ENCODE results near the gene HACD2.
"Not testable (repeated sequence)": the region's sequence is repeated elsewhere in the genome, so short reads cannot be mapped to it uniquely, and the experiment has no call there.

The HACD2 gene

DNA sequence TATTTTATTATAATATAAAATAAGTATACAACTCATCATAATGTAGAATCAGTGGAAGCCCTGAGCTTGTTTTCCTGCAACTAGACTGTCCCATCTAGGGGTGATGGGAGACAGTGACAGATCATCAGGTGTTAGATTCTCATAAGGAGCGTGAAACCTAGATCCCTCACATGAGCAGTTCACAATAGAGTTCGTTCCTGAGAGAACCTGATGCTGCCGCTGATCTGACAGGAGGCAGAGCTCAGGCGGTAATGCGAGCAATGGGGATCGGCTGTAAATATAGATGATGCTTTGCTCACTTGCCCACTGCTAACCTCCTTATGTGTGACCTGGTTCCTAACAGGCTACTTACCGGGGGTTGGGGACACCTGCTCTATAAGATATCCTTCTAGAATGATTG, 26.8 kb upstream of the HACD2 start:
- H3K4me3 ChIP-seq (ENCODE audit: insufficient read depth, low read depth, low read length); H3K9me3 ChIP-seq (ENCODE audit: control insufficient read depth, low read length); H3K4me1 ChIP-seq (ENCODE audit: control insufficient read depth, insufficient read depth, low read length); H3K36me3 ChIP-seq (ENCODE audit: control insufficient read depth, insufficient read depth, low read length); H3K27me3 ChIP-seq (ENCODE audit: control insufficient read depth, insufficient read depth, low read length, poor library complexity, severe bottlenecking); H3K27ac ChIP-seq (ENCODE audit: insufficient read depth, low read depth, low read length, poor library complexity, severe bottlenecking): not testable (repeated sequence)
- 97% methylated on average over 6 to 7 of the region's 7 CpGs for WGBS, 2 experiments

DNA sequence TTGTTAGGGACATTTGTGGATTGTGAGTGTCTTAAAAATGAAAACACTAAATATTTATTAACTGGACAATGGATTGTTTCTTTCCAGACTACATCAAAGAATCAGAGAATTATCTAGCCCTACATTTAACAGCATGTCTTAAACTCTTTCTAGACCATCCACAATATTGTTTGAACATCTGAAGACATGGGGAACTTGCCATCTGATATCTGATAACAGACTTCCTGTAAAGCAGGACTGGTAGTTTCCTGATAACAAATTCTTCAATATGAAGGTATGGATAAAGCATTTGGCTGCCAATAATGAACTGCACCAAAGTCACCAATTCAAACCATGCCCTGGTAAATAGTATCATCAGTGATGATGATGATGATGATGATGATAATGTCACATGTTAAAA, 26.2 kb upstream of the HACD2 start:
- peaks cover 6% of the 10 kb centered on the region for H3K36me3 ChIP-seq (ENCODE audit: control insufficient read depth, insufficient read depth, low read length)
- no peaks in the 10 kb centered on the region for H3K9me3 ChIP-seq (ENCODE audit: control insufficient read depth, low read length)

DNA sequence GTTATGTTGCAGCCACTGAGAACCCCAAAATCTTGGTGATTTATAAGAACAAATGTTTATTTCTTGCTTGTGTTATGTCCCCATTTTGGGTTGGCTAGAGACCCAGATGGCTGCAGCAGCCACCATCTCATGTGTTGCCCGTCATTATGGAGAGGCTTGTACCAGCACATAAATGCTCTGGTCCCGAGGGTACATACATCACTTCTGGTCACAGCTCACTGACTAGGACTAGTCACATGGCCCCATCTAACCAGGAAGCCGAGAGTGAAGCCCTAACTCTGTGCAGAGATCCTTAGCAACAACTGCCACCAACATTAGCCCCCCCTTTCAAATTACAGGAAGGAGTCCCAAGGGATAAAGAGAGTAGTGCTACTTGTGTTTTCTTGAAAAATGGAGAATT, 25.5 kb upstream of the HACD2 start:
- H3K36me3 ChIP-seq (ENCODE audit: control insufficient read depth, insufficient read depth, low read length), result peaks cover 6% of the 10 kb centered on the region
- no peaks in the 10 kb centered on the region for H3K27me3 ChIP-seq (ENCODE audit: control insufficient read depth, insufficient read depth, low read length, poor library complexity, severe bottlenecking)
- 88 to 92% methylated on average over 3 of the region's 3 CpGs for WGBS, 2 experiments
- H3K9me3 ChIP-seq (ENCODE audit: control insufficient read depth, low read length), result no peaks in the 10 kb centered on the region
- H3K4me3 ChIP-seq (ENCODE audit: insufficient read depth, low read depth, low read length), result no peak overlapping the region
- no peaks in the 10 kb centered on the region for H3K4me1 ChIP-seq (ENCODE audit: control insufficient read depth, insufficient read depth, low read length)
- no peak overlapping the region for H3K27ac ChIP-seq (ENCODE audit: insufficient read depth, low read depth, low read length, poor library complexity, severe bottlenecking)

More for the DNA sequence above, 26.2 kb upstream of the HACD2 start:
- H3K4me1 ChIP-seq (ENCODE audit: control insufficient read depth, insufficient read depth, low read length), result no peaks in the 10 kb centered on the region
- no peaks in the 10 kb centered on the region for H3K27me3 ChIP-seq (ENCODE audit: control insufficient read depth, insufficient read depth, low read length, poor library complexity, severe bottlenecking)
- H3K27ac ChIP-seq (ENCODE audit: insufficient read depth, low read depth, low read length, poor library complexity, severe bottlenecking), result no peak overlapping the region
- H3K4me3 ChIP-seq (ENCODE audit: insufficient read depth, low read depth, low read length), result no peak overlapping the region

GRCh38 chr3:123609063-123609462, 24.2 kb upstream of the HACD2 start:
- Histone ChIP-seq H3K4me3 (ENCODE audit: insufficient read depth, low read depth, low read length) (no peak overlapping the region), H3K9me3 (ENCODE audit: control insufficient read depth, low read length) (no peaks in the 10 kb centered on the region), H3K36me3 (ENCODE audit: control insufficient read depth, insufficient read depth, low read length) (peaks cover 6% of the 10 kb centered on the region), H3K27ac (ENCODE audit: insufficient read depth, low read depth, low read length, poor library complexity, severe bottlenecking) (no peak overlapping the region), H3K27me3 (ENCODE audit: control insufficient read depth, insufficient read depth, low read length, poor library complexity, severe bottlenecking) (no peaks in the 10 kb centered on the region), H3K4me1 (ENCODE audit: control insufficient read depth, insufficient read depth, low read length) (no peaks in the 10 kb centered on the region)
- WGBS, 2 experiments, result 94% methylated on average over 5 of the region's 5 CpGs

- Histone ChIP-seq H3K27ac (ENCODE audit: insufficient read depth, low read depth, low read length, poor library complexity, severe bottlenecking) (no peak overlapping the region), H3K4me1 (ENCODE audit: control insufficient read depth, insufficient read depth, low read length) (no peaks in the 10 kb centered on the region), H3K9me3 (ENCODE audit: control insufficient read depth, low read length) (no peaks in the 10 kb centered on the region), H3K27me3 (ENCODE audit: control insufficient read depth, insufficient read depth, low read length, poor library complexity, severe bottlenecking) (no peaks in the 10 kb centered on the region), H3K36me3 (ENCODE audit: control insufficient read depth, insufficient read depth, low read length) (peaks cover 6% of the 10 kb centered on the region), H3K4me3 (ENCODE audit: insufficient read depth, low read depth, low read length) (no peak overlapping the region)
- WGBS, 2 experiments, result 94 to 99% methylated on average over 3 of the region's 3 CpGs
These were observed 23.5 kb upstream of the HACD2 start for GRCh38 chr3:123608263-123608937.

DNA sequence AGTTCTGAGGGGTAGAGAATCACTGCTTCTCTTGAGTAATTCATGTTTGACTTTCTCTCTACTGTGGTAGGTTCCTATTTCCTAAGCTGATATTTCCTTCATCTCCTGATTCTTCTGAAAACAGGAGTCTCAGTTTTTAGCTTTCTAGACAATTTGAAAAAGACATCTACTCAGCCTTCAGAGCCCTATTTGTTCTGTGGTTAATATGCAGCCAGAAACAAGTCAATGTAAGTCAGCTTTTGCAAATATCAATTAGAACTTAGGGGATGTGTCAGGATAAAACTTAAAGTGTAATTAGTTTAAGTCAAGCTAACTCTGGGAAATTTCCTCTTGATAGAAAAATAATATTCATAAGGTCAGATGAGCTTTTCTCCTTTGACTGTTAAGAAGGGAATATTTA, 21.7 kb upstream of the HACD2 start:
- no peaks in the 10 kb centered on the region for H3K27me3 ChIP-seq (ENCODE audit: control insufficient read depth, insufficient read depth, low read length, poor library complexity, severe bottlenecking)
- no peaks in the 10 kb centered on the region for H3K4me1 ChIP-seq (ENCODE audit: control insufficient read depth, insufficient read depth, low read length)
- H3K27ac ChIP-seq (ENCODE audit: insufficient read depth, low read depth, low read length, poor library complexity, severe bottlenecking), result peak overlapping the region; percentile 17
- no peaks in the 10 kb centered on the region for H3K9me3 ChIP-seq (ENCODE audit: control insufficient read depth, low read length)
- no peaks in the 10 kb centered on the region for H3K36me3 ChIP-seq (ENCODE audit: control insufficient read depth, insufficient read depth, low read length)
- no peak overlapping the region for H3K4me3 ChIP-seq (ENCODE audit: insufficient read depth, low read depth, low read length)

- WGBS, 2 experiments, result 91 to 95% methylated on average over 5 of the region's 5 CpGs
- Histone ChIP-seq H3K27me3 (ENCODE audit: control insufficient read depth, insufficient read depth, low read length, poor library complexity, severe bottlenecking) (no peaks in the 10 kb centered on the region), H3K9me3 (ENCODE audit: control insufficient read depth, low read length) (no peaks in the 10 kb centered on the region), H3K4me1 (ENCODE audit: control insufficient read depth, insufficient read depth, low read length) (no peaks in the 10 kb centered on the region), H3K36me3 (ENCODE audit: control insufficient read depth, insufficient read depth, low read length) (no peaks in the 10 kb centered on the region), H3K4me3 (ENCODE audit: insufficient read depth, low read depth, low read length) (no peak overlapping the region), H3K27ac (ENCODE audit: insufficient read depth, low read depth, low read length, poor library complexity, severe bottlenecking) (no peak overlapping the region)
These were observed 21.0 kb upstream of the HACD2 start for GRCh38 chr3:123605789-123606234.

DNA sequence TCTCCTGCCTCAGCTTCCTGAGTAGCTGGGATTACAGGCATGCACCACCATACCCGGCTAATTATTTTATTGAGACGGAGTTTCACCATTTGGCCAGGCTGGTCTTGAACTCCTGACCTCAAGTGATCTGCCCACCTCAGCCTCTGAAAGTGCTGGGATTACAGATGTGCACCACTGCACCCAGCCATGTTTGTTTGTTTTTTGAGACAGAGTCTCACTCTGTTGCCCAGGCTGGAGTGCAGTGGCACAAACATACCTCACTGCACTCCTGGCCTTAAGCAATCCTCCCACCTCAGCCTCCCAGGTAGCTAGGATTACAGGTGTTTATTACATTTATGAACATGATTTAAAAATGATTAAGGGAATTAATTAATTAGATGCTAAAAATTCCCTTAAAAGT, 18.3 kb upstream of the HACD2 start:
- not testable (repeated sequence) for H3K4me1 ChIP-seq (ENCODE audit: control insufficient read depth, insufficient read depth, low read length)
- WGBS, 2 experiments, result 66 to 78% methylated on average over 2 of the region's 2 CpGs

DNA sequence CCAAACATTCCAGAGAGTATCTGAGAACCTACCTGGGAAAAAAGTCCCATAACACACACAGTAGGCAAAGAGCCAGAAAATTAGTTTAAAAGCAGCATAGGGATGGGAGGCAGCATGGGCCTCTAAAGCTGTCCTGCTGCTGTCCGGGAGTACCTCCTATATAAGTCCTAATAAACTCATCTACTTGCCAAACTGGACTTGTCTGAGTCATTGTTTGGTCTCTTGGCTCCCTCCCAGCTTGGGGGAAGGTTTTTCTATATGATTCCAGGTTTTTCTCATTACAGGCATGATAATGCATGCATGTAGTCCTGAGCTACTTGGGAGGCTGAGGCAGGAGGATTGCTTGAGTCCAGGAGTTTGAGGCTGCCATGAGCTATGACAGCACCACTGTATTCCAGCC, 17.5 kb upstream of the HACD2 start:
- Histone ChIP-seq H3K4me3 (ENCODE audit: insufficient read depth, low read depth, low read length) (no peak overlapping the region), H3K36me3 (ENCODE audit: control insufficient read depth, insufficient read depth, low read length) (no peaks in the 10 kb centered on the region), H3K27ac (ENCODE audit: insufficient read depth, low read depth, low read length, poor library complexity, severe bottlenecking) (no peak overlapping the region), H3K4me1 (ENCODE audit: control insufficient read depth, insufficient read depth, low read length) (no peaks in the 10 kb centered on the region), H3K27me3 (ENCODE audit: control insufficient read depth, insufficient read depth, low read length, poor library complexity, severe bottlenecking) (no peaks in the 10 kb centered on the region), H3K9me3 (ENCODE audit: control insufficient read depth, low read length) (no peaks in the 10 kb centered on the region)
- 87 to 93% methylated on average over 1 of the region's 1 CpG for WGBS, 2 experiments

More for the DNA sequence above, 18.3 kb upstream of the HACD2 start:
- H3K9me3 ChIP-seq (ENCODE audit: control insufficient read depth, low read length); H3K4me3 ChIP-seq (ENCODE audit: insufficient read depth, low read depth, low read length); H3K27me3 ChIP-seq (ENCODE audit: control insufficient read depth, insufficient read depth, low read length, poor library complexity, severe bottlenecking); H3K27ac ChIP-seq (ENCODE audit: insufficient read depth, low read depth, low read length, poor library complexity, severe bottlenecking); H3K36me3 ChIP-seq (ENCODE audit: control insufficient read depth, insufficient read depth, low read length): not testable (repeated sequence)

DNA sequence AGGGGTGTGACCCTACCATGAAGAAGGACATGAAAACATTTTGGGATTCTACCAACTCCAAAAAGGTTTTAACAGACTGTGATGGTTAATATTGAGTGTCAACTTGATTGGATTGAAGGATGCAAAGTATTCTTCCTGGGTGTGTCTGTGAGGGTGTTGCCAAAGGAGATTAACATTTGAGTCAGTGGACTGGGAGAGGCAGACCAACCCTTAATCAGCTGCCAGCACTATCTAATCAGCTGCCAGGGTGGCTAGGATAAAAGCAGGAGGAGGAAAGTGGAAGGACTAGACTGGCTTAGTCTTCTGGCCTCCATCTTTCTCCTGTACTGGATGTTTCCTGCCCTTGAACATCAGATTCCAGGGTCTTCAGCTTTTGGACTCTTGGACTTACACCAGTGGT, 16.0 kb upstream of the HACD2 start:
- not testable (repeated sequence) for H3K4me1 ChIP-seq (ENCODE audit: control insufficient read depth, insufficient read depth, low read length); H3K9me3 ChIP-seq (ENCODE audit: control insufficient read depth, low read length); H3K27me3 ChIP-seq (ENCODE audit: control insufficient read depth, insufficient read depth, low read length, poor library complexity, severe bottlenecking); H3K4me3 ChIP-seq (ENCODE audit: insufficient read depth, low read depth, low read length); H3K36me3 ChIP-seq (ENCODE audit: control insufficient read depth, insufficient read depth, low read length); H3K27ac ChIP-seq (ENCODE audit: insufficient read depth, low read depth, low read length, poor library complexity, severe bottlenecking)

DNA sequence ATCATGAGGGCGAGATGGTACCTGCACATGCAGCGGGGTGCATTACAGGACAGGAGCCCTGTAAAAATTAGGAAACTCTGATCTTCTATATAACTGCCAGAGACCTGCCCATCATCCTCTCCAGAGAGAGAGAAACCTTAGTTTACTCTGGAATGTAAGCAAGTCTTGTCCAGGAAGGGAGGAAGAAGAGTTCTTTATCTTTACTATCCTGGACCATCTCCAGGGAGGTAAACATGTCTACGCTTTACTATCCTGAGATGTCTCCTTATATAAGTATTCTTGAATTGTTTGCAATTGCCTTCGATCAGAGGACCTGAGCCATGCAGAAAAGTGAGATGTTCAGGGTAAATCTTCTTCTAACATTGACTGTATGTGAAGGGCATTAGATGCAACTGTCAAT, 12.7 kb upstream of the HACD2 start:
- 97 to 100% methylated on average over 4 of the region's 4 CpGs for WGBS, 2 experiments
- Histone ChIP-seq H3K27me3 (ENCODE audit: control insufficient read depth, insufficient read depth, low read length, poor library complexity, severe bottlenecking) (no peaks in the 10 kb centered on the region), H3K4me1 (ENCODE audit: control insufficient read depth, insufficient read depth, low read length) (no peaks in the 10 kb centered on the region), H3K36me3 (ENCODE audit: control insufficient read depth, insufficient read depth, low read length) (no peaks in the 10 kb centered on the region), H3K27ac (ENCODE audit: insufficient read depth, low read depth, low read length, poor library complexity, severe bottlenecking) (no peak overlapping the region), H3K4me3 (ENCODE audit: insufficient read depth, low read depth, low read length) (no peak overlapping the region), H3K9me3 (ENCODE audit: control insufficient read depth, low read length) (no peaks in the 10 kb centered on the region)
